SKM-1 treated with dmso at 0.1 percent for 144 hours (cell line): ENCODE measurements around the gene CYP3A4.
"Not testable (repeated sequence)": the region's sequence is repeated elsewhere in the genome, so short reads cannot be mapped to it uniquely, and the experiment has no call there.

ENCODE experiments used
- DNase-seq: peaks from one replicate; lab custom pipeline; 2025; ENCODE audit not compliant: unreplicated experiment; lab: John Stamatoyannopoulos, UW

Gene CYP3A4

DNA sequence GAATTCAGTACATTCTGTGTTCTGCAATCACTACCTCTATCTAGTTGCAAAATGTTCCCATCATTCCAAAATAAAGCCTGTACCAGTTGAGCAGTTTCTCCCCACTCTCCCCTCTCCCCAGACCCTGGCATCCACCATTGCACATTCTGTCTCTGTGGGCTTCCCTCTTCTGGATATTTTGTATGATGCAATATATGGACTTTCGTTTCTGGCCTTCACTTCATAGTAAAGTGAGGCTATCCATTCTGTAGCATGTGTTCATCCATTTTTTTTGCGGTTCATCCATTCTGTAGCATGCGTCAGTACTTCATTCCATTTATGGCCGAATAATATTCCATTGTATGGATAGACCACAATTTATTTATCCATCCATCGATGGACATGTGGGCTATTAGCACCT, 9.5 kb upstream of the CYP3A4 start:
- no peak for DNase-seq

DNA sequence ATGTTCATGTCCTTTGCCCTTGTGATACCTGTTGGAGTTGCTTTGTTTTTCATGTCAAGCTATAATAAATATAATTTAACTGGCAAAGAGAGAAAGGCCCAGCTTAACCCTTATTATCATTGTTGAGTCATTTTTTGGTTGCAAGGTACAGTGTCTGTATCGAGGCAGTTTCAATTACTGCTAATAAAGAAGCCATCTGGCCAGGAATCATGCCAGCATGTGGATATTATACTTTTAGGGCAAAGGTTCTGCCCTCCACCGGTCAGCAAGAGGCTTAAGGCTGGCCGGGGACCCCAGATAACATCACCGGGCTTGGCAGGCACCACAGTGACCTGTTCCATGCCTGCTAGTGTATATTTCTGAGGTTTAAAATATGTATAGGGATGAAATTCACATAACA, 9.0 kb upstream of the CYP3A4 start:
- no peak for DNase-seq

DNA sequence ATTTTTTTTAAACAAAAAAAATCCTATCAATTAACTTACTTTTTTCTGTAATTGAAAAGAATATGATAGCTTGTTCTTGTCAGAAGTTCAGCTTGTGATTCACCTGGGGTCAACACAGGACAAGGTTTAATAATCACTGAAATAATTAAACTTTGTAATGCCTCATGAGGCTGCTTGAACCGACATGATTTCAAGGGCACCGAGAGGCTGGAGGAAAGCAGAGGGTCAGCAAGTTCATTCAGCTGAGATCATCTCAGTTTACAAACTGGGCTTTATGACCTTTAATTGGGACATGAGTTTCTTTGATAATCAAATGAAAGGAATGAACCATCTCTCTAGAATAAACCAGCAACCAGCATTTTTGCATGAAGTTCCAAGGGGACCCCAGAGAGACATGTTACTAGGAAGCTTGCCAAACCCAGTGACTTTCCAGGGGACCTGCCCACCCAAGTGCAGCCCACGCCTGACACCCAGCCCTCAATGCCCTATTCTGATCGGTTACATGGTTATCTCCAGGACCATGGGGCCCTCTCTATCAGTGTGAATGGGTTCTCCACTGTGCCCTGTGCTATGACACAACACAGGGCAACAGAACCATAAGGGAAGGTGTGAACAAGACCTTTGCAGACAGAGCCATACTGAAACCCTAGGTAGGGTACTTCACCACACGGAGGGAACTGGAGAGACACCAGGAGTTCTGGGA, 7.8 kb upstream of the CYP3A4 start:
- no peak for DNase-seq

DNA sequence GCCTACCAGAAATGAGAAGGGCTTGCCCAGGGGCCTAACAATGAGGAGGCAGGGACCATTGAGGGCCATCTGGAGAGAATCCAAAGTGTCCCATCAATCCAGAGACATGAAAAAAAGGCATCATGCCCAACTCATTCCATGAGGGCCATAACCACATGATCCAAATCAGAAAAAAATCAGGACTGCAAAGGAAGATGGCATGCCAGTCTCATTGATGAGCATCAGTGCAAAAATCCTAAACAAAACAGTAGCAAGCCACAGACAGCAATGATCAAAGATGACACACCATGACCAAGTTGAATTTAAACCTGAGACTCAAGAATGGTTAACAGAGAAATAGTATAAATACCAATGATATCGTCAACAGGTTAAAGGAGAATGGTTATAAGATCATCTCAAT, 7.0 kb upstream of the CYP3A4 start:
- no peak for DNase-seq

DNA sequence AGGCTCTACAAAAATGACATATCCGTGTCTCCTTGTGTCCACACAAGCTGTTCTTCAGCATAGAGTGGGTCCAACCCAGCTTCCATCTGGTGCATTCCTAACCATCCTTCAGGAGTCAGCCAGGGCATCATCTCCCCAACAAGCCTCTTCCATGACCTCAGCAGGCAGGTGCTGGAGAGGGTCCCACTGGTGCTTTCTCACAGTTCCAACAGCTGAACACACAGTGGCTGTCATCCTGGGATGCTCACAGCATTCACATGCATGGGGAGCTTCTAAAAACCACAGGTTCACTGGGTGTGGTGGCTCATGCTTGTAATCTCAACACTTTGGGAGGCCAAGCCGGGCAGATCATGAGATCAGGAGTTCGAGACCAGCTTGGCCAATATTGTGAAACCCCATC, 6.4 kb upstream of the CYP3A4 start:
- no peak for DNase-seq

DNA sequence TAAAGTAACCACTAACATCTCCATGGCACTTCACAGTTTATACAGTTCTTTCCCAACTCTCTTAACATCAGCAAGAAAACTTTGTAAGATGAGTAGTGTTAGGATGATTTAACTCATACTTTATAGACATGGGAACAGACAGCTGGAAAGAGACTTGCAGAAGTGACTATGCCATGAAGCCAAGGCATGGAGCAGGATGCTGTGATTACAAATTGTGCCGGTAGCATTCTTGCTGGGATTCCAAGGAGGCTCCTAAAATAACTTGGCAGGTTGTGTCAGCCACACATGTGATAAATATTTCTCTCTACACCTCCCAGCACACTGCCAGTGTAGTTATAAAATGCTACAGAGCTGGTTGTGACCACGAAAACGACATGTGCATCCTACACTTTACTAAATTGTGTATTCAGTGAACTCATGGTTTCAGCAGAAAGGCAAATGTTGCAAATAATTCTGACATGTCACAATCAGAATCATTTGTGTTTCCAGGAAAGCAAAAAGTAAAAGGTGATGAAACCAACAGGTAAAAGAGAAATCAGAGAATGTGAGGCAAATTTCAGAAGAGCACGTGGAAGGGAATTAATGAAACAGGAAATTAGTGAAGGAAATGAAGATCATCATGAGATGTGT, 5.6 kb upstream of the CYP3A4 start:
- DNase-seq: no peak

DNA sequence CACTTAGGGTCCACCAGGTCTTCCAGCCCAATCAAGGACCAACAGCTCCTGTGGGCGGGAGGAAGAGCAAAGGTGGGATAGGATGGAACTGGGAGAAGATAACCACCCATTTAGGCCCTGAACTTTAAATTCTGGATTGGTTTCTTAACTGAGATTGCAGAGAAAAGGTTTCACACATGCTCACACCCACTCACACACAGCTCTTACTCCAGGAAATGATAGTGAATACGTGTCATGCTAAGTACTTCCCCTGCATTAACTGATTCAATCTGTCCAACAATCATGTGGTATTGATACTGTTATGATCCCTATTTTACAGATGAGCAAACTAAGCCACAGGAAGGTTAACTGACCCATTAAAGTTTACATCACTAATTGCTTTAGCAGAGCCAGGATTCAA, 4.6 kb upstream of the CYP3A4 start:
- no peak for DNase-seq

DNA sequence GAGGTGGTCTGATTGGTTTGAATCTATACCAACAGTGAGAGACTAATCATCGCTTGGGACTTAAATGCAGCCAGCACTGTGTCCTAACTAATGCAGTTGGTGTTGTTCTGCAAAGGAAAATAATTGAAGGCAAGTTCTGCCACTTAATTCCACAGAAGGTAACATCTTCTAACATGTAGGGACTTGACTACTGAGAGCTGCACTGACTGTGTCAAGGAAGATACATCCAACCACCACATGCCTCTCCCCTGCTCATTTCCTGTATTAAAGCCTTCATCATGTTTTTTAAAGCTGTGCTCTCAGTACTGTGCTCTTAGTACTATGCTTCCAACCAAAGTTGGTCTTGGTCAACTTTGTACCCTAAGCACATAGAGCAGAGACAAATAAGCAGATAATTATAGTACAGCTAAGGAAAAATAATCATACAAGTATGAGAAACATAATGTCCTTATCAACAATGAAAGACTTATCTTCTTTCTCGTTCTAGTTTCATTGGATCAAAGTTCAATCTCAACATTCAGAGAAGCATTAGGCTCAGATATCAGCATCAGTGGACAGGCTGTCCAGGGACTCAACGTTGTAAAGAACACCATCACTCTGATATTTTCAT, 2.8 kb upstream of the CYP3A4 start:
- no peak for DNase-seq

DNA sequence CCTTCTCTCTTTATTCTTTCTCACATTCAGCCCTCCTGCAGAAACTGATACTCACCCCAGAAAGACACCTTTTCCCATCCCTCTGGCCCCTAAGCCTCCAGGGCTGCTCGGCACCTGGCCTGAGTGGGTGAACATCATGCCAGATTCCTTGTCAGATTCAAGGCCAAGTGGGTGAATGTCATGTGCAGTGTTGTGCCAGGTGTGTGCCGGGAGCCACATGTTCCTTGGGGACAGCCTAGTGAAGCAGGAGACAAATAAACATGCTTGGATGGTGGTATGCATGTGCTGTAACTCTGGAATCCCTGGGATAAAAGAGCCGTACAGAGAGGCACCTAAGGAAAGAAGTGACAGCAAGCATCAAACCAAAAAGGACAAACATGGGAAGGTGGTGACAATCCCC, 1.7 kb upstream of the CYP3A4 start:
- DNase-seq: not testable (repeated sequence)

DNA sequence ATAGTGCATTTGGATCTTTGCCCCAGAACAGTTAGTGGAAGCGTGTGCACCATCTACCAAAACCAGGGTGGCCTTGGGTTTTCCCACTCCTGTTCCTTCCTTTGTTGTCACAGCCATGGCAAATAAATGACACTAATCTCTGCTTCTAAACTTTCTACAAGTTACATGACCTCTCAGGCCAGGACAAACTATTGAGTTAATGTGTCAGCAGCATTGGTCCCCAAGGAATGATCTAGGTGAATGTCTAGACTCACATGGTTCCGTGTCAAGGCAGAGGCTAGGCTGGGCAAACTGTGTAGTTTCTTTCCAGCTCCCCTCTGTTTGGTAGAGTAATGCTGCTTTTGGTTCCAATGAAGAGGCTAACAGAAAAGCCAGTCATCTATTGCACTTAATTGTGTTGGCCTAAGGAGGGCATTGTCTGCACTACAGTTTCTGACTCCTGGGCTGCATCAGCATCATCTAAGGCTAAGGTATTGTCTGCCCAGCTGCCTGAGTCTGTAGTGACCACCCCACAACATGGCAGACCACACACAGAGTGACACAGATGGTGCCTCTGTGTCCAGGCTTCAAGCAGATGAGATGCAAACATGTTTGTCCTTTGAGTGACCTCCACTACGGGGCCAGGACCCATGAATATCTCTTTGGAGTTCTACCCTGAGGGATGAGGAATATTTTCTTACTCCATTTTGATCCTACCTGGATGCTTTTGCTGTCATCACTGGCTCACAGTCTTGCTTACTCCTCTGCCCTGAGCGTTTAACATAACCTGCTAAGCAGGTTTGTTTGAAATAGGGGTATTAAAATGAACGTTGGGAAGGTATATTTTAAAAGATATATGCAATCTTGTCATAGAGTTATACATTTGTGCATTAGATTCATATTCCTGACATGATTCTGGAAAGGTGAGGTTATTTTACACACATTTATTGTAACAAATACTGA, 1.7 kb downstream of the CYP3A4 start:
- no peak for DNase-seq

DNA sequence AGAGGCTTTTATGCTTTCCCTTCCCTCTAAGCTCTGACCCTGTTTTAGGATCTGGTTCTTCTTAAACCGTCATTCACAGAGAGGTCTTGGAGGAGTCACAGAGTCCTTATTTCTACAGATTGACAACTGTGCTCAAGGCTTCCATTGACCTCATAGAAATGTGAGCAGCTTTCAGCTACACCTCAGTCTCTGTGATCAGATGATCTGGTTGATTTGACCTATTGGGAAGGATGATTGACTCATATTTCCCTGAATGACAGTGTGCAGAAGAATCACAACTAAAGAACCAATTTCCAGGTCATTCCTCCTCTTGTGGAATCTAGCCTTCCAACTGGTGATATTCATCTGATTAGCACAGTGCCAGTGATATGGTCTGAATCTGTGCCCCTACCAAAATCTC, 3.4 kb downstream of the CYP3A4 start:
- no peak for DNase-seq

DNA sequence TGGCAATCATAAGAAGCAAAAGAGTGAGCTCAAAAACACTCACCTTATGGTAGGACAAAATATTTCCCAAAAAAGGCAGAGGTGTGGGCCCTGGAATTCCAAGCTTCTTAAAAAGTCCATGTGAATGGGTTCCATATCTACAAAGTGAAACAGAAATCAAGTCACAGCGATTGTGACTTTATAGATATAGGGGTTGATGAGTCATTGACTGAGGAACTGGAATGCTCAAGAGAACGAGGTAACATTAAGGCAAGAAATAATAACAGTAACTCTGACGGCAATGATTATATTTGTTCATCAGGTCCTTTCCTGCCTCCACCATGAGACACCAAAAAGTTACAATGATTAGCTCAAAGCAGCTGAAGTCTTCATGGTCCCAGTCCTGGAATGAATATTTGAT, 4.0 kb downstream of the CYP3A4 start:
- no peak for DNase-seq

DNA sequence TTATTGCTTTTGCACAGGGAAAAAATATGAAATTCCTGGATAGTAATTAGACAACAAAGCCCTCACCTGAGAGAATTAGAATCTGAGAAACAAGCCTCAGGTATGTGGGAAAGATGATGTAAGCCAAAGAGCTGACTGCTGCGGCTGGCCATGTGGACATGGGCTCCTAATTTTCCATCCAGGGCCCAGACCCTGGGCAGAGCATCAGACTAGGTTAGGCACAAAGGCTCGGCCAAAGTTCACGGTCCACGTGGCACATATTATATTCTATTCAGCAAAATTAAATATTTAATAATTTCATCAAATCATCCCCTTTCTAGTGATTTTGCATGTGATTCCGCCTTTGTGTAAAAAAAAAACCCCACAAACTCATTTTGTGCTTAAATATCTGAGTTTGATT, 5.1 kb downstream of the CYP3A4 start:
- no peak for DNase-seq

DNA sequence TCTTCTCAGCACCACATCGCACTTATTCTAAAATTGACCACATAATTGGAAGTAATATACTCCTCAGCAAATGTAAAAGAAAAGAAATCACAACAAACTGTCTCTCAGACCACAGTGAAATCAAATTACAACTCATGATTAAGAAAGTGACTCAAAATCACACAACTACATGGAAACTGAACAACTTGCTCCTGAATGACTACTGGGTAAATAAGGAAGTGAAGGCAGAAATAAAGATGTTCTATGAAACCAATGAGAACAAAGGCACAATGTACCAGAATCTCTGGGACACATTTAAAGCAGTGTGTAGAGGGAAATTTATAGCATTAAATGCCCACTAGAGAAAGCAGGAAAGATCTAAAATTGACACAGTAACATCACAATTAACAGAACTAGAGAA, 10.6 kb downstream of the CYP3A4 start:
- not testable (repeated sequence) for DNase-seq

DNA sequence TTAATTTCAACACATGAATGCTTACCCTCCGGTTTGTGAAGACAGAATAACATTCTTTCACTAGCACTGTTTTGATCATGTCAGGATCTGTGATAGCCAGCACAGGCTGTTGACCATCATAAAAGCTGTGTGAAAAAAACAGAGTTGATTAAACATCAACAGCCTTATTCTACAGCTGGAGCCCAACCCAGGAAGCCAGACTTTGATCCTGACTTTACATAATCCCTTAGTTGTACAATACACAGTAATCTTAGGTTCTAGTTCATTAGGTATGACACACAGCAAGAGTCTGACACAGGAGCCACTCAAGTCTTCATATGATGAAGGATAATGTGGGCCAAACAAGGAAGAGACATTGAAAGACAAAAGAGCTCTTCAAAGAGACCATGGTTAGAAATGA, 11.4 kb downstream of the CYP3A4 start:
- DNase-seq: no peak

DNA sequence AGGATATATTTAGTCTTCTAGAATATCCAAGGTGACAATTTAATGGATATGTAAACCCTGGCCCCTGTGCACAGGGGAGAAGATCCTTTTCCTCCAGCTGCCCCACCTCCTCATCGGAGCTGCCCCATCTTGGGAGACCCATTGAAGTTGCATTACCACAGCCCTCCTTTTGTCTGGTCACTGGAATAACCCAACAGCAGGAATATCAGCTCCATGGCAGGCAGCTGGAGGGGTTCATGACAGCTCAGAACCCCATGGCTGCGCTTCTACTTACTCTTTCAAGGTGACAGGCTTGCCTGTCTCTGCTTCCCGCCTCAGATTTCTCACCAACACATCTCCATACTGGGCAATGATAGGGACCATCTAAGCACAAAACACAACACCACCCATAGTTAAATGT, 14.5 kb downstream of the CYP3A4 start:
- not testable (repeated sequence) for DNase-seq

DNA sequence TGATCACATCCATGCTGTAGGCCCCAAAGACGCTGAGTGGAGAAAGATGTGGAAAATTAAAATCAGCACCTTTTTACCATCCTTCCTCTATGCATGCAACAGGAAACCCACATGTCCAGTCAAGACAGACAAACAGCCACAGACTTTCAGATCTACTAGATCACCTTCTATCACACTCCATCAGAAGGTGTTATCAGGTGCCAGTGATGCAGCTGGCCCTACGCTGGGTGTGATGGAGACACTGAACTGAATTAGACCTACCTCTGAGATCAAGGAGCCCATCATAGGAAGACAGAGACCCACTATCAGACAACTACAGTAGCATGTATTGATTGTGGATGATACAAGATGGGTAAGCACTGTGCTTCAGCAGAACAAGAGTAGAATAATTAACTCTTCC, 15.5 kb downstream of the CYP3A4 start:
- no peak for DNase-seq

DNA sequence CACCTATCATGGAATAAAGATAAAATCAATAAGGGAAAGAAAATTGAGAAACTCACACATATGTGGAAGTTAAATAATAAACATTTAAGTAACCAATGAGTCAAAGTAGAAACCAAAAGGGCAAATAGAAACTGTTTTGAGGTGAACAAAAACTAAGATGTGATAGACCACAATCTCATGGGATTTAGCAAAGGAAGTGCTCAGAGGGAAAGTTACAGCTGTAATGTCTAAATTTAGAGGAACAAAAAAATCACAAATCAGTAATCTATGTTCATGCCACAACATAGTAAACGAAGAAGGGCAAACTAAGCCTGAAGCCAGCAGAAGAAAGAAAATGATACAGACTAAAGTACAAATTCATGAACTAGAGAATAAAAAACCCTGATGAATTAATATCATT, 16.3 kb downstream of the CYP3A4 start:
- no peak for DNase-seq

DNA sequence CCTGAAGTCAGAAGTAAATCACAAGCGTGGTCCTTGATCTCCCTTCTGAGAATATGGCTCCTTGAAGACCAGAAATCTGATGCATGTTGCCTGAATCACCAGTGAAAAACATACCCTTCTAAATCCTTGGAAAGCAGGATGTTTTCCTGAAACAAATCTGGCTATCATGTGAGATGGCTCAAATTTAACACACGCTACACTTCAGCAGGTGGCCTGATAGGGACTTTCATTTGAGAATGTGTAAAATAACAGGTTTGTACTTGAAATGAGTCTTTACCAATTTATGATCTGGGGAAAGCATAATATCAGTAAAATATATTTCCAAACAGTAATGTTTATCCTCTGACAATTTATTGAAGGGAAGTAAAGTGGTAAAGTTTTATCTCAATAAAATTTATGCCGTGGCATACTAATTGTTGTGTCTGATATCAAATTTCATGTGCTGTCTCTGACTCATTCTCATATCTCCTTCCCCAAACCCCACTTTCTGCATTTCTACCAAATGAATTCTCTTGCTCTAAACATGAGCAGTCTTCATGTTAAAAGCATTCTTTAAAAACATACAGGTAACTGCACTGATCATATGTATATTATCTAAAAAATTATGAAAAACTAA, 17.4 kb downstream of the CYP3A4 start:
- no peak for DNase-seq

DNA sequence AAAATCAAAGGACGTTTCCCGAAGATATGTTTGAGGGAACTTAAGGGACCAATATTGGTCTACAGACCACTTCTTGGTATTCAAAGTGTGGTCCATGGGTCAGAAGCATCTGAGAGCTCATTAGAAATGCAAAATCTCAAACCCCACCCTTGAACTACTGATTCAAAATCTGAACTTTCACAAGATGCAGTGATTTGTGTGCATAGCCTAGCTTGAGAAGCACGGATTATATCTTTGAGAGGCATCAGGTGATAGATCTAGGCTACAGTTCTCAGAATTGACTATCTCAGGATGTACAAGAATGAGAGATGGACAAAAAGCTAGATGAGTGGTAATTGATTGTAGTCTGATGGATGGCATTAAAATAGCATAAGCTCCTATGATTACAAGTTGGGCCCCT, 19.5 kb downstream of the CYP3A4 start:
- DNase-seq: no peak

DNA sequence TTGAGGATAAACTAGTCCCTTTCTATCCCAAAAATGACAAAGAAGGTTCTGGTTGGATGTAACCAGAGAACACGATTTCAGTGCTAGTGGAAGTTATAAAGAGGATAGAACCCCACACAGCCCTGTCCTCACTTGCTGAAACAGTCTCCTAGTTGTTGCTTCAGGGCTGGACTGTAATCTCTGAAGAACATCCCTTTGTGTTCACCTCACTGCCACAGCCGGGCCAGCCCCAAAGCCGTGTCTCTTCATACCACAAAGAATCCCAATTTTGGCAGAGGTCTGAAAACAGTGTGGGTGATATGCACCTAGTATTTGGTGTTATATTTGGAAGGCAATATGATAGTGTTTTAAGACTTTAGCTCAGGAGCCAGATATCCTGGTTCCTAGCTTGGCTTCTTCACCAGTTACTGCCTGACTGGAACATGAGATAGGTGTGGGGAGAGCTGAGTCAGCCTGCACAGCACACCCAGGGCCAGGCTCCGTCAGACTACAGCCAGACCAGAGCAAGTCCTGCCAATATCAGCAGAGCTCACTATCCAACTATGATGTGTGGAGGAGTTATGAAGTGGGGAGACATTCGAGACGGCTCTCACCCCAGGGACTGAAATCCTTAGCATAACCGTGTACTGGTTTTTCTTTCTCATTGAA, 21.2 kb downstream of the CYP3A4 start:
- DNase-seq: no peak
